ENCODE measurements around the gene NLGN4X.
"Not testable (repeated sequence)": the region's sequence is repeated elsewhere in the genome, so short reads cannot be mapped to it uniquely, and the experiment has no call there.

Gene NLGN4X

GRCh38 chrX:6002056-6002455 lies 226.6 kb downstream of the NLGN4X start:
- no peak for DNase-seq

DNA sequence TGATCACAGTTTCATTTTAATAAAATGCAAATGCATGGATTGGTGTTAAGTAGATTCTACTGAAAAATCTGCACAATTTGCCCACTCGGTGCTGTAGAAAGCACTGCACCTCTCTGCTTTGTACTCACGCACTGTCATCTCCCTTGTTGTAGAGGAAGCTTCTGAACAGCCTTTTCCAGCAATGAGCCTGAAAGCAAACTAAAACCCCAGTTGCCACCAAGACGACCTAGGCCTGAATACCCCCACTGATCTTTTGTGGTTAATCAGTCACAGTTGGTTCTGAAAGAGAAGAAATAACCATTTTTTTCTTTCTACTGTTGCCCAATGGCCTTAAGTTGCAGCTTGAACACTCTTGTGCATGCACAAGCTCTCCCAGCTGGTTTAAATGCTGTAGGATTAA lies 229.8 kb downstream of the NLGN4X start:
- DNase-seq = no peak

DNA sequence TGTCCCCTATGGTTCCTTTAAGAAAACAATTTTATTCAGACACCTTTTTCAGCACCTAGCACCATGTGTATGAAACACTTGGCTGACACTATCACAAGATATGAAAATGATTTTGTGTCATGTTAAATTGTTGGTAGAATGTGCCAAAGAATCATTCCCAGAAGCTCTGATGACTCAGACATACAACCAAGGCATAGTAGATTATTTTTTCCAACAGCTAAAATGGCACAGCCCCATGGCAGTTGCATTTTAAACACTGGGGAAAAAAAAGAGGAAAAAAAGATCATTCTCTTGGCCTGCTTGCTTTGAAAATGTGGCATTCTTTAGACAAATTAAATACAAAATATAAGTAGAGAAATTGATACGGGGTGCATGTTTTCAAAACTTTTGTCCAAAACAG lies 230.2 kb downstream of the NLGN4X start:
- DNase-seq = no peak

- DNase-seq = no peak
Measured at GRCh38 chrX:5991393-5991792, 237.3 kb downstream of the NLGN4X start.

DNA sequence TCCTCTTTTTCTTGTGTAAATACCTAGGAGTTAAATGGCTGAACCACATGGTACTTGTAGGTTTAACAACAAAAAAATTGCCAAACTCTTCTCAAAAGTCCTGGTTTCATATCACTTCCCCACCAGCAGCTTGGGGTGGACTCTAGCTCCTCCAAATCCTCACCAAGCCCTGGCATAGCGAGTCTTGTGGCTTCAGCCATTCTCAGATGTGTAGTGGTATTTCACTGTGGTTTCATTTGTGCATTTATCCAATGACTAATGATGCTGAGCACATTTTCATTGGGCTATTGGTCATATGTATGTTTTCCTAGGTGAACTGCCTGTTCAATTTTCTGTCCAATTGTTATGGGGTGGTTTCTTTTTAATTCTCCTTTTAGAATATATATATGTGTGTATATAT lies 249.3 kb downstream of the NLGN4X start:
- no peak for DNase-seq

DNA sequence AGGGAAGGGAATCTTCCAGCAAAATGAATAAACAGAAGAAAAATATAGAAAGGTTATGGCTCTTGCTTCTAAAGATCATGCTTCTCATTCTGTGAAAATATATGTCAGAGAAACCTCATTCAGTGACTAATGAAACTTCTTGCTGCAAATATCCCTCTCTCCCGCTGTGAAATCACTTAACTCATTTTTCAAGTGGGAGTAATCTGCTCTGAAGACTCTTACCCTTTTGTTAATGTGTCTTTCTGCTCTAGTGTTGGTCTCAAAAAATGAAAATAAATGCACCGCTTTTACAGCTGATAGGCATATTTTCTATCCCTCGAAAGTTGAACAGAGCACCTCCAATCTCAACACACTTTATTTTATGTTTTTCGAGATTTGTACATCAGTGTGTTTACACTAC lies 252.3 kb downstream of the NLGN4X start:
- DNase-seq = no peak

GRCh38 chrX:5971300-5971699 lies 257.4 kb downstream of the NLGN4X start:
- DNase-seq = no peak

DNA sequence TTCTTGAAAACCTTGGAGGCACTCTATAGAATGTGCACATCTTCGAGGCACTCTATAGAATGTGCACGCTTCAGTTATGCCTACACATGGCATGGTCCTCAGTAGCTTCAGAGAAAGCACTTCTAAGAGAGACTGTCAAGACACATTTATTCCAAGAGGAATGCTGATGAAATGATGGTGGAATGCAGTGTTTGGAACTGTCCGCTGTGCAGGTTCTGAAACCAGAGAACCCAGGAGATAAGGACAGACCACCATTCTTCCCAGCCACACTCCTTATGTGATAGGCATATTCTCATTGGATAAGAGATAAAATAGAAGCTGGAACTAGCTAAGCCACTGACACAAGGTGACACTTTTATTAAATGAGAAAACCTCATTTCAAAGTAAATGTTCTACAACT lies 263.3 kb downstream of the NLGN4X start:
- DNase-seq = no peak

DNA sequence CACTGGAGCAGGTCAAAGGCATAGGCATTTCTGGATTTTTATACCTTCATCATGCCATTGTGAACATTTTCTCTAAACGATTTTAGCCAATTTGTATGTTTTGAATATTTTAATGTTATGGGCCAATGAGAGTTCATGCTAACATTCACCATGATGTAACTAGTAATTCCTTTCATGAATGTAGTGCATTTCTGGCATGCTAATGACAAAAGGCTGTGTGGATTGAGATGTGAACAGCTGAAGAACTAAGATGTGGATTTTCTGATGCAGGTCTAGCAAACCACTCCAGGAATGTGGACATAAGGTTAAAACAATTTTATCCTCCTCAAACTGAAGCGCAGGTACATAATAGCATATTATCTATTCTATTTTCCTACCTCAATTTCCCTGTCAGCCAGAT lies 269.4 kb downstream of the NLGN4X start:
- no peak for DNase-seq

- DNase-seq = no peak
Measured at GRCh38 chrX:5958523-5958922, 270.1 kb downstream of the NLGN4X start.

GRCh38 chrX:5957506-5957905 lies 271.2 kb downstream of the NLGN4X start:
- no peak for DNase-seq

DNA sequence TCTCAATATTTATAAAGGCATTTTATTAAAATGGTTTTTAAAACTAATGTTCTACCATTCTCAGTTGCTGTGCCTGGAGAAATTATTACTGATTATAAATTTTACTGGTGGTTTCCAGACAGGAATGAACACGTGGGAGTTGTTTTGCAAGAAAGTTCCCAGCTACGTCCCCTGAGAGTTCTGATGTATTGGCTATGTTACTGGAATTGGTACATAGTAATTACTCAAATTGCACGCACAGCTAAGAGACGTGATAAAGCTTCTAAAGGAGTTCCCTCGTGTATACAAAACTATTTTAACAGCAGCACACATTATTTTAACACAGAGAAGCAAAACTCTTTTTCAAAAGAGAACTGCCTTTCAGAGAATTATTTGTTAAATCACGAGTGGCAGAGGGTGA lies 292.2 kb downstream of the NLGN4X start:
- no peak for DNase-seq

DNA sequence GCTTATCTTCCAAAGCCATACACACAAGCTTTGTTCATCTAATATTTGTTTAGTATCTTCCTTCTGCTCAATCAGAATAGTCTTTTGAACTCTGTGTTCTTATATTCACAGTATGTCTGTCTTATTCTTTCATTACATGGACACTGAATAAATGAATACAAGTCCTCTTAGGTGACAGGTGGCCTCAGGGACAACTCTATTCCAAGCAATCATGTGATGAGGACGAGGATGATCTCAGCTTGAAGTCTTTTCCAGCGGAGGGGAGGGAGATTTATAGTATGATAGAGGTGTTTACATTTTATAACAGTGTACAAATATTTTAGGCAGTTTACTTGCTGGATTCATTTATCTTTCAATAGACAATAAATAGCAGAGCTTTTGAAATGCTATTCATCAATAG lies 300.4 kb downstream of the NLGN4X start:
- DNase-seq = no peak

DNA sequence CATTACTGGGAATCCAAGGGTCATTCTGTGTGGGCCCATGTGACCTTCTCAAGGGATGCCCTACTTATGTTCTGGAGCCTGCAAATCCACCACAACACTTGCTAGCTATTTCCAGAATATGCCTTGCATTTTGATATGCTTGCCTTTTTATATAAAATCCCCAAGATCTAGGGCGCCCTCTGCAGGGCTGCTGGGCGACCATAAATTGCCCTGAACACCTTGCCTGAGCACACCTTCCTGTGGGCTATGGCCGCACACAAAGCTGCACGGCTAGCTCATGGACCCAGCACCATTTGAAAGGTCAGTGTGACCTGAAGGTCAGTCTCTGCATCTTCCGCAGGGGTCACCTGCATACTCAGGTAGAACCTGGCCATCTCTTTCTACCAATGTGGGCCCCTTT lies 311.7 kb downstream of the NLGN4X start:
- no peak for DNase-seq

GRCh38 chrX:5915783-5916182 lies 312.9 kb downstream of the NLGN4X start:
- DNase-seq = no peak

- DNase-seq = no peak
Measured at GRCh38 chrX:5907207-5907606, 321.5 kb downstream of the NLGN4X start.

GRCh38 chrX:5903586-5904190 lies 325.0 kb downstream of the NLGN4X start:
- DNase-seq = not testable (repeated sequence)

- no peak for DNase-seq
Measured at GRCh38 chrX:5898463-5898862, 330.2 kb downstream of the NLGN4X start.

DNA sequence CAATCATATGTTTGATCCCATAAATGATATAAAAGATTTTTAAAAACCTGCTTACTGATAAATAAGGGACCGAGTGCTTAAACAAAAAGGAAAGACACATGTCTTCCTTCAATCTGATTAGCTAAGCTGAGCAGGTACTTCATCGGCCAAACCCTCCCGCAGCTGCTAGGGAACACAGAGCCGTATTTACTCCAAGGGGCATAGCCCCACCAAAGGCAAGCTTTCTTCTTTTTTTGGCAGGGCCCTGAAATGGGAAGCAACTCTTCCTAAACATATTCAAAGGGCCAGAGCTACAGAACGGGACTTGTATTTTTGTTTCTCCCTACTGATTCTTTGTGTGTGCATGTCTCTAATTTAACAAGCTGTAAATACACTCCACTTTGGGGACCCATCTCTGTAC lies 337.3 kb downstream of the NLGN4X start:
- DNase-seq = no peak

DNA sequence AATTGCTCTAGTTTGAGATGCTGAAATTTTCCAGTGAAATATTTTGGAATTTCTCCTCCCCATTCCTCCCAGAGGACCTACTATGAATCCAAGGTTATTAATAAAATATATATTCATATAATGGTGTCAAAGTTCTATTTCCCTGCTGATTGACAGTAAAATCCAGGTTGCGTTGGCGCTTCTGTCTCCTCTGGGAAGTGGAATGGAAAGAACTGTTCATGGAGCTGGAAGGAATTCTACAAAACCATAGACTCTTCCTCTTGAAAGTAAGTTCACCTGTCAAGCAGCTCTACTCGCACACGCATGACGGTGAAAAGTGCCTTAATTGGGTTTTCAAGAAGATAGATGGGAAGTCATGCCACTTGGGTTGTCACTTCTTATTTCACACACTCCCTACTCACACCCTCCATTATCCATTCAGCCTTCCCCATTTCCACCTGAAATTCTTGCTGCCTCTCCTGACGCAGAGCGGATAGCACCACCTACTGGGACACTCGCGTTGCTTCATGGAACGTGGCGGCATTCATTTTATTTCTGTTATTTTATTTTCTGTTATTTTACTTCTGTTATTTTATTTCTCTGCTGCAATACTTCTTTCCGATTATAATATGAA lies 351.6 kb downstream of the NLGN4X start:
- peak; percentile 0 for DNase-seq

GRCh38 chrX:5870238-5870637 lies 358.4 kb downstream of the NLGN4X start:
- DNase-seq = no peak

DNA sequence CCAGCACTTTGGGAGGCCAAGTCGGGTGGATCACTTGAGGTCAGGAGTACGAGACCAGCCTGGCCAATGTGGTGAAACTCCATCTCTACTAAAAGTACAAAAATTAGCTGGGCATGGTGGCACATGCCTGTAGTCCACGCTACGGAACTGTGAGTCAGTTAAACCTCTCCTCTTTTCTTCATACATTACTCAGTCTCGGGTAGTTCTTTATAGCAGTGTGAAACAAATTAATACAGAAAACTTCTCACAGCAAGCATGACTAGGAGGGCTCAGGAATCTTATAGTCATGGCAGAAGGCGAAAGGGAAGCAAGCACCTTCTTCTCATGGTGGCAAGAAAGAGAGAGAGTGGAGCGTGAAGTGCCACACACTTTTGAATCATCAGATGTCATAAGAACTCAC lies 358.9 kb downstream of the NLGN4X start:
- DNase-seq = no peak

DNA sequence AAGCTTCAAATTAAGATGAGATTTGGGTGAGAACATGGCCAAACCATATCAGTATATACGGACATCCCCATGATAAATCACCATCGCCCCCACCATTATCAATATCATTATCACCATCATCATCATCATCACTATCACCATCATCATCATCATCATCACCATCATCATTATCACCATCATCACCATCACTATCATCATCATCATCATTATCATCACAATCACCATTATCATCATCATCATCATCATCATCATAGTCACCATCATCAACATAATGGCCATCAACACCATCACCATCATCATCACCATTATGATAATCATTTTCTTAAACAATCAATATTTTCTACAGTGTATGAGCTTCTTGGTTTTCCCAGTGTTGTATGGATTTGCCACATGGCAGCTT lies 360.9 kb downstream of the NLGN4X start:
- no peak for DNase-seq

GRCh38 chrX:5857232-5857631 lies 371.4 kb downstream of the NLGN4X start:
- no peak for DNase-seq

DNA sequence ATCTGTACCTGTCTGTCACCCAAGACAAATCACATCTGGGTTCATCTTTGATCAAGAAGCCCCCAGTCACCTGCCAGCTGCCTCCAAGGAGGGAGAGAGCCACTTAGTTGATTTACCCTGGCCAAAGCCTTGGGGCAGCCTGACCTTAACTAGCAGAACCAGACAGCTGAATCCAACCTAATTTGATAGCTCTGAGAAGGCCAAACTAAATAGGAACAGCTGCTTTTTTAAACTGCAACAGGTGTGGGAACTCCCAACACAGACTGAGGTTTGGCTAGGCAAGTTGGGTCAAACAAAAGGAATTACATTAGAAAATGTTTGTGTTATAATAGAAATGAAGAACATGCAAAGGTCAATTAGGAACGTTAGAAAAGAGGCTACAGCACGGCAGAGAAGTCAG lies 375.7 kb downstream of the NLGN4X start:
- no peak for DNase-seq
